Measurements from ENCODE around the gene DEPDC7. TPM values are rescaled to one million over a fixed set of nuclear protein-coding genes. Genes with fewer than 3 reads are reported as not detected.
A peak's percentile ranks its signal among the peaks of the same experiment; 100 is the strongest.

The DEPDC7 gene
- total and polyA plus RNA-seq, 9 of the 15 experiments (the other 6 are each of a cell fraction or from before 2014, with no cell fraction given) = 5.4 to 19.9 (median 12.0) TPM

GRCh38 chr11:32985600-32985999, 30.1 kb upstream of the DEPDC7 start (continued):
- no peak for TF ChIP-seq ZNF609 (CRISPR knock-in tag; IDR thresholded peaks at IDR 0.05; ENCODE audit: borderline replicate concordance)
- TF ChIP-seq PTTG1 (tag; IDR thresholded peaks at IDR 0.05; ENCODE audit: low read depth) = no peak
- peak; percentile 11; the same call in 1 of the 2 replicates for TF ChIP-seq MAFG (tag; conservative IDR thresholded peaks at IDR 0.05)
- no peak for TF ChIP-seq MBD2 (IDR thresholded peaks at IDR 0.05; ENCODE audit: borderline replicate concordance, low read depth)
- no peak for TF ChIP-seq ZNF699 (CRISPR knock-in tag; IDR thresholded peaks at IDR 0.05; ENCODE audit: insufficient replicate concordance)
- no peak for TF ChIP-seq HOXB6 (CRISPR knock-in tag; IDR thresholded peaks at IDR 0.05; ENCODE audit: borderline replicate concordance)
- TF ChIP-seq FOXK1 (CRISPR knock-in tag; IDR thresholded peaks at IDR 0.05; ENCODE audit: borderline replicate concordance) = no peak
- TF ChIP-seq DPF2 (IDR thresholded peaks at IDR 0.05) = peak; percentile 52; the same call in 1 of the 2 replicates
- no peak for TF ChIP-seq HDGF (IDR thresholded peaks at IDR 0.05)
- no peak for TF ChIP-seq U2AF2 (optimal IDR thresholded peaks at IDR 0.05; ENCODE audit: low read depth, low read length)
- no peak for TF ChIP-seq SREBF2 (CRISPR knock-in tag; IDR thresholded peaks at IDR 0.05)
- TF ChIP-seq ZNF551 (CRISPR knock-in tag; IDR thresholded peaks at IDR 0.05) = no peak
- TF ChIP-seq ZNF586 (CRISPR knock-in tag; conservative IDR thresholded peaks at IDR 0.05) = no peak
- no peak for TF ChIP-seq HIVEP1 (CRISPR knock-in tag; IDR thresholded peaks at IDR 0.05)
- peak; percentile 23; the same call in 1 of the 2 replicates for TF ChIP-seq C11orf30 (IDR thresholded peaks at IDR 0.05; ENCODE audit: low read depth)
- TF ChIP-seq BHLHE40 (IDR thresholded peaks at IDR 0.05; ENCODE audit: low read length) = no peak
- no peak for TF ChIP-seq GATAD2A (IDR thresholded peaks at IDR 0.05)
- 0 out of 2 replicates have a peak, but pooled peaks have one; percentile 10 for TF ChIP-seq NFE2 (IDR thresholded peaks at IDR 0.05; ENCODE audit: low read depth)
- no peak for TF ChIP-seq TRIM24 (IDR thresholded peaks at IDR 0.05)
- no peak for TF ChIP-seq MEF2A (IDR thresholded peaks at IDR 0.05; ENCODE audit: control insufficient read depth, low read depth, low read length)
- TF ChIP-seq MTF1 (CRISPR knock-in tag; IDR thresholded peaks at IDR 0.05; ENCODE audit: borderline replicate concordance) = no peak
- TF ChIP-seq ARID2 (IDR thresholded peaks at IDR 0.05) = no peak
- TF ChIP-seq YBX1 (IDR thresholded peaks at IDR 0.05) = no peak
- peak; percentile 75 for TF ChIP-seq ZNF384 (IDR thresholded peaks at IDR 0.05; ENCODE audit: low read depth, low read length)
